Stimulated activated CD4-positive, alpha-beta T cell treated with anti-CD3 and anti-CD28 coated beads, Interleukin-4, amount 100 ng/mL, for 24 hours (primary cell): Measurements from ENCODE around the gene ZCCHC14.

Experiments used
- DNase-seq: peaks from one replicate; pipeline ENCODE4 v3.0.0-alpha.2; 2020

ZCCHC14 gene

DNA sequence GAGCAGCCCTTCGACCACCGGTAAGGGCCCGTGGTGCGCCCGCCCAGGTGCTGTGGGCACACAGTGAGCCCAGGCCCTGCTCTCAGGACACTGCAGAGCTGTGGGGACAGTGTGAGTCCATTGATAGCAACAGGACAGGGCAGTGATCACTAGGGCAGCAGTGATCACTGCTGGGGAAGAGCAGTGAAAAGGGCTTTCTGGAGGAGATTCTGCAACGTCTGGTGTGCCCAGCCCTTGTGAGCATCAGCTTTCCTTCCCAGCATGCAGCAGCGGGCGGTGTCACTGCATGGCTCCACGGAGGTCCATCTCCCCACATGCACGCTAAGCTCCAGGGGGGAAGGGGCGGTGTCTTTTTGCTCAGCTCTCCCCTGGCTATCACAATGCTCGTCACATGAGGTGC lies 68.6 kb downstream of the ZCCHC14 start:
- no peak for DNase-seq

GRCh38 chr16:87423429-87423828 lies 69.4 kb downstream of the ZCCHC14 start:
- no peak for DNase-seq

DNA sequence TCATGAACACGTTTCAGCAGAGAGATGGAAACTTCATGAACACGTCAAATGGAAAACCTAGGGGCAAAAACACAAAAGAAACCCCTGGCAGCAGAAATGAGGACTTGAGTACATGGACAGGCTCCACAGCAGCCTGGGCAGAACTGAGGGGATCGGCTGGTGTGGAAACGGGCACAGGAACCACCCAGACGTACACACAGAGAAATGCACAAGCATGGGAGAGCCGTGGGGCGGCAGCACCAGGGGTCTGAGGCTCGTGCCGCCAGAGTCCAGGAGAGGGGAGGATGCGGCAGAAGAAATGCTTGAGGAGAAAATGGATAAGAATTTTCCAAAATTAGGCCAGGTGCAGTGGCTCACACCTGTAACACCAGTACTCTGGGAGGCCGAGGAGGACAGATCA lies 70.7 kb downstream of the ZCCHC14 start:
- no peak for DNase-seq

- no peak for DNase-seq
Observed at GRCh38 chr16:87421003-87421912, 71.6 kb downstream of the ZCCHC14 start.

- DNase-seq = no peak
Observed at GRCh38 chr16:87420026-87421002, 72.5 kb downstream of the ZCCHC14 start.

DNA sequence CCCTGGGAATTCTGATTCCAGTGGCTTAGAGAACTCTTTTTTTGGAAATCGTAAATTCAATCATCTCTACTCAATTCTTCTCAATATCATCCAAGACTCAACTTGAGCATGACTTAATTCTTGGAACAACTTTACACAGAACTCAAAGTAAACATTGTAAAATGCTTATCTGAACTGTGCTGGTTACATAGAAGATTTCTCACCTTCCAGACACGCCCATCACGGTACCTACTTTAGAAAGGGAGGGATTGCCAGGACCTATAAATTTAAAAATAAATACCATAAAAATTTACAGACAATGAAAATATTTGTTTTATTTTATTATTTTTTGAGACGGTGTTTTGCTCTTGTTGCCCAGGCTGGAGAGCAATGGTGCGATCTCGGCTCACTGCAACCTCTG lies 74.2 kb downstream of the ZCCHC14 start:
- no peak for DNase-seq

DNA sequence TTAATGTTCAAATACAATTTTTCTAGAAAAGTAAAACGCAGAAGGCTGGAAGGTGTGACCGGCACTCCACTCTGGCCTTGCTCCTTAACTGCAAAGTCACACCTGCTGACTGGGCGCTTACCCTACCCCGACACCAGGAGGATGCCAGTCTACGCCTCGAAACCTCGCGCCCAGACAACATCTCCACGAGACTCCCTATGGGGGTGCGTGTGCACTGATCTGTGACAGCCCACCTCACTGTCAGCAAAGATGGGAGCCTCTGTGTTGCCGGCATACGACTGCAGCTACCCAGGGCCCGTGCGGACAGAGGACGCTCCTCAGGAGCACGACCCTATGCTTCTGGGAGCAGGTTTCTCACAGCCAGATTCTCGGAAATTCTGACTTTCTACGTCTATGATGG lies 74.6 kb downstream of the ZCCHC14 start:
- no peak for DNase-seq

DNA sequence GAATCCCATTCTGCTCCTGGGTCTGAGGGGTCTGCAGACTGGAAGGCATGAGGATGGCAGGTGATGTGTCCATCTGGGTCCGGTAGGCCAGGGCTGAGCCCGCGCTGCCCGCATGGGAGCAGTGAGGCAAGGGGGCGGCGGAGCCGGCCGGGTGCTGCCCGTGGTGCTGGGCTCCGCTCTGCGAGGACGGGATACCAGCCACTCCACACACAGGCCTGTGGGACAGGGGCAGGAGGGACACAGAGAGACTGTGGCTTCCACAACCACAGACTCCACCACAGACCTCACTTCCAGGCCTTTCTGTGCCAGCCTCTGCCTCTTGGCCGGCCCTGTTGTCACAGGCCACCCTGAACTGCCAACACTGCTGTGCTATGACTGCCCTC lies 75.3 kb downstream of the ZCCHC14 start:
- DNase-seq = no peak

- peak; percentile 43 for DNase-seq
Observed at GRCh38 chr16:87416826-87417527, 75.8 kb downstream of the ZCCHC14 start.

- DNase-seq = no peak
Observed at GRCh38 chr16:87415441-87415840, 77.4 kb downstream of the ZCCHC14 start.

GRCh38 chr16:87414251-87414680 lies 78.6 kb downstream of the ZCCHC14 start:
- DNase-seq = no peak

GRCh38 chr16:87412996-87413421 lies 79.8 kb downstream of the ZCCHC14 start:
- no peak for DNase-seq

DNA sequence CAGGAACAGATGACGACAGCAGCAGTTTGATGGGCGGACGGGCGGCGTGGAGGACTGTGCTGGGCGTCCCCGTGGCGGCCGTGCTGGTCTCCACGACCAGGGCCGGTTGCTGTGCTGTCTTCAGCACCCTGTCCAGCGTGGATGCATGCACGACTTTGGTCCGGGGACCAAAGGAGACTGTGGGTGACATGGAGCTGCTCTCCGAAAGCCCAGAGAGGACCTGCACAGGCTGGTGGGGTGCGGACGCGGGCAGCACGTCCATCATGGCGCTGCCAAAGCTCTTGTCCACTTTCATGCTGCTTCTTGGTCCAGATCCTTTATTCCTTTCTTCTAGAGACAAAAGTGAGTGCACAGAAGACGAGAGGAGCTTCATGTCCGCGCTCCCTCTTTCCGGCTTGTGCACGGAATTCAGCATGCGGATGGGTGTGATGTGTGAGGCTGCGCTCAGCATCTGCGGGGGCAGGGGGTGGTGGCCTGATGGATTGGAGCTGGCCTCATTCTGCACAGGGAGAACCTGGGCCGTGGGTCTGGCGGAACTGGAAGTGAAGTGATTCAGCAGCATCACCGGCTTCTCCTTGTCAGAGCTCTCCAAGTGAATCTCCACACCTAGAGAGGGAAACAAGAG lies 80.3 kb downstream of the ZCCHC14 start:
- no peak for DNase-seq

DNA sequence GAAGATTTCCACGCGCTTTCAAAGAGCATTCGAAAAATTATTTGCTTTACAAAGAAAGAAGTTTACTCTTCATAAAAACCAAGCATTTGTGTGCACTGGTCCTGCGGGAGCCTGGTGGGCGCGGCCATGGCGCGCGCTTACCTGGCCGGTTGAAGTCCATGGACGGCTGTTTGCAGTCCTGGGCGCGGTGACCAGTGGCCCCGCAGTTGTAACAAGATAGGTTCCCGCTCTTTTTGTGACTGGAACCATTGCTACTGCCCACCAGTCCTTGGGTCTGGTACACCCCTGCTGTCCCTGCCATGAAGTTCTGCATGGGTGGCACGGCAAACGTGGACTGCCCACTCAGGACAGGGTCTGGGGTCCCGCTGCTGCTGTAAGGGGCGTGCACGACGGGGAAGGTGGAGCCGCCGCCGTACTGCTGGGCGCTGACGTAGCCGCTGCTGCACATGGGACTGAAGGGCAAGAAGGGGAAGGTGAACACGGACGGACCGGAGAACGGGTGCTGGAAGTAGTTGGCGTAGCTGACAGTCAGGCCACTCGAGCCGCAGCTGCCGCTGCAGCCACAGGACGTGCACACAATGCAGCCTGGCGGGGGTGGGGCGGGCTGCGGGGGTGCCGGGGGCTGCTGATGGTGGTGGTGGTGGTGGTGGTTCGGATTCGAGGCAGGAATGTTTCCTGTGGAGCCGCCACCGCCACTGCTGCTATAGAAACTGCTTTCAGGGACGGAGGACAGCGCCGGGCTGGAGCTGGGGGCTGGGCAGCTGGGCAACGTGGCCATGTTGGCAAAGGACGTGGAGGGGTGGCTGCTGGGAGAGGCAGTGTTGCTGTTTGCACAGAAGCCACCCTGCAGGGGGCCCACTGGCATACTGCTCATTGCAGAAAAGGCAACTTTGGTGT lies 81.2 kb downstream of the ZCCHC14 start:
- no peak for DNase-seq

- no peak for DNase-seq
Observed at GRCh38 chr16:87410968-87411367, 81.9 kb downstream of the ZCCHC14 start.

DNA sequence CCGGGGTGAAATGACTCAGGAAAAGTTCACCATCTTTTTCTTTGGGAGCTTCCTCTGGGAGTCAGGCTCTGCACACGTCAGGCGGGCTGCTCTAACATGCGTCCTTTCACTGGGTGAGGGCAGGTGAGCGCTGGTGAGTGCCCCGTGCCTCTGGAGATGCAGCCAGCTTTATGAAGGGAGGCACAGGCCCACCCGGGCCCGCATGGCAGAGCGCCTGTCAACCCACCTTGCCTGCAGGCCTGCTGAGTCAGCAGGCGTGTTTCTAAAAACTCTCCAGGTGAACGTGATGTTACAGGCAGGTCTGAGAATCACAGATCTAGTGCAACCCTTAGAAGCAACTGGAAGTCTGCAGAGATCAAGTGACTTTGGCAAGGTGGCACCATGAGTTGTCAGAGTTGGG lies 82.3 kb downstream of the ZCCHC14 start:
- no peak for DNase-seq

DNA sequence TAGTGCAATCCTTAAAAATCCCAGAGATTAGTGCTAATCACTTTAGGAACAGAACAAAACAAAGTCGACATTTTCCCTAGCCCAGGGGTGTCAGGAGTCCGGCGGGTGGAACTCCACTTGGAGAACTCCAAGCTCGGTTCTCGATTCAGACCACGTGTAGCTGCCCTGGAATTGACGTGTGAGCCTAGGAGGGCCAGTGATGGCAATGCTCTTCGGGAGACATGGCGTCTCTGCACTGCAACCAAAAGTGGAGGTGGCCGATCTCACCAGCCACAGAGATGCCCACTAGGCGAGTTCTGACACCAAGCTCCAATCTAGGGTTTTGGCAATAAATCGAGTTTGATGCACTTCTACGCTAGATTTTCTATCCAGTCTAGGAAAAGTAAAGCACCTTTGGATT lies 83.0 kb downstream of the ZCCHC14 start:
- no peak for DNase-seq

DNA sequence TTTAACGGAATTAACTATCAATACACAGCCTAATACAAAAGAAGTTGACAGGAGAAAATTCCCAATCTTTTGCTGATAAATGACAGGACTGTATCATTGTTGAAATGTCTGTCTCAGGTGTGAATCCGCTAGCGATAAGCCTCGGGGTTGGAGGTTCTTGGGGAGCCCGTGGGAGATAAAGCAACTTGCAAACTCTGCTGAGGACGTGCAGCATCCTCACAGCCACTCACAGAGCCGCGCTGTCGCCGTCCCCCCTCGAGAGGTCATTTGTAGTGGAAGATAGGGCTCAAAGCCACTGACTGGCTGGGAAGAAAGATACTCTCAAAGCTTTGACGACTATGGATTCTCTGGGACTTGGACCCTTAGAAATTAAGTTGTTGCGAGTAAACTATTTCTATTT lies 83.7 kb downstream of the ZCCHC14 start:
- DNase-seq = no peak

DNA sequence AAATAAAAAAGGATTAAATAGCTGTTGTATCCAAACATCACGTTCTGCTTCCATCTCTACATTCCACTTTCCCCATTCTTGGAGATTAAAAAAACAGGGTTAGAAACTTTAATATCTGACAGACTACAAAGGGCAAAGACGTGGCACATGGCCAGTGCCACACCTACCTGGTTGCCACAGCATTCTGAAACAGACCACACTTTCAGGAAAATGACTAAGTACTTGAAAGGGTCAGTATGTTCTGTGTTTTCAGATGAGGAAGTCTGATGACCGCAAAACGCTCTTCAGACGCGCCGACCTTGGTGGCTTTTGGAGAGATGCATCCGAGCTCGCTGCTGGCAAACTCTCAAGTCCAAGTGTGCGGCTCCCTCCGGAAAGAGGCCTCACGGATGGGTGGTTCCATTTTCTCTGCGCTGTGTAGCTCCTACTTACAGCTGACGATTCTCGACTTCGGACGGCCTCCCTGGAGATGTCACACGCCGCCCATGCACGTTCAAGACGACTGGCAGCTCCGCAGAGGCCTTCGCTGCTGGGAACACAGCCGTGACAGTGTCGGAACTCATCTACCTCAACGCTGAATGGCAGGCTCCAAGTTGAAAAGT lies 85.2 kb downstream of the ZCCHC14 start:
- DNase-seq = no peak

DNA sequence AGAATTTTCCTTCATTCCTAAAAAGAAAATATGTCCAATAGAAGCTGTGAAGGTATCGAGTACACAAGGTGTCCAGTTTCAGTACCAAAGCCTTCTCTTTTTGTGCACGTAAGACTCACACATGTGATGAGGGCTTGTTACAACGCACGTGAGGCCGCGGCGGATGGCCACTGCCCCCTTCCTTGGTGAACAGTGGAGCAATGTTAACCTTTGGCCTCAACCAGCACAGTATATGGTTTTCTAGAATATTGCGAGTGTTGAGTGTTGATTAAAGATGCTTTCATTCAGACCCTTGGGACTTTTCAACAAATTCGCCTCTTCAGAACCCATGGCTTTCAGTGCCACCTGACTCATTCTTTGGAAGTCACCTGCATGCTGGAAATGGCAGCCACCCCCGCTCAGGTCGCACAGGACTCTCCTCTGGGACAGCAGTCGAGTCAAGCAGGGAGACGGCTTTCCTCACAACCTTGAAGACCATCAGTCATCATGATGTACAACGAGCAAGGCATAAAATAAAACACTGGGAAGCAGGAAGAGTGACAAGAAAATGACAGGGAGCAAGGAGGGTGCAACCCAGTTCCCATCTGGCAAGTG lies 86.2 kb downstream of the ZCCHC14 start:
- DNase-seq = no peak
